HepG2 (cell line): ENCODE results near the gene TMTC3. TPM values are rescaled to one million over a fixed set of nuclear protein-coding genes. Genes with fewer than 3 reads are reported as not detected.
A peak's percentile ranks its signal among the peaks of the same experiment; 100 is the strongest.

Source experiments
- CEBPB ChIP-seq: IDR thresholded peaks from 2 replicates; pipeline ENCODE4 v1.6.1; 2011; ENCODE audit warnings: low read depth, low read length, improper control_type of control experiment, borderline replicate concordance
- ELF1 ChIP-seq: sonication (generic); formaldehyde crosslinking; IDR thresholded peaks from 2 replicates; pipeline ENCODE4 v1.4.0; 2020; ENCODE audit warnings: missing genetic modification reagents
- FUBP1 ChIP-seq: sonication (generic); formaldehyde crosslinking; IDR thresholded peaks from 2 replicates; pipeline ENCODE4 v1.5.1; 2020; ENCODE audit warnings: missing genetic modification reagents, mild to moderate bottlenecking, borderline replicate concordance
- HCFC1 ChIP-seq: fragments of 150-350 bp; IDR thresholded peaks from 2 replicates; pipeline ENCODE4 v1.6.1; 2014; ENCODE audit warnings: low read depth, low read length
- JUND ChIP-seq: sonication (generic); formaldehyde crosslinking; IDR thresholded peaks from 2 replicates; pipeline ENCODE4 v1.8.0; 2022; ENCODE audit warnings: mild to moderate bottlenecking, missing genetic modification reagents
- KDM1A ChIP-seq: IDR thresholded peaks from 2 replicates; pipeline ENCODE4 v1.6.1; 2016; ENCODE audit warnings: missing compliant biosample characterization
- MAFF ChIP-seq: IDR thresholded peaks from 2 replicates; pipeline ENCODE4 v1.6.1; 2011; ENCODE audit warnings: low read depth, low read length, improper control_type of control experiment
- NFATC3 ChIP-seq: sonication (generic); formaldehyde crosslinking; IDR thresholded peaks from 2 replicates; pipeline ENCODE4 v1.5.1; 2020; ENCODE audit warnings: mild to moderate bottlenecking, missing genetic modification reagents
- NR2F6 ChIP-seq, 2 experiments: IDR thresholded peaks; 2 replicates each; pipeline ENCODE4 v1.6.1; 2016; ENCODE audit warnings: antibody characterized with exemption in 1 of 2, mild to moderate bottlenecking in 1 of 2
- PITX1 ChIP-seq: sonication (generic); formaldehyde crosslinking; IDR thresholded peaks from 2 replicates; pipeline ENCODE4 v1.5.1; 2020; ENCODE audit warnings: mild to moderate bottlenecking, missing genetic modification reagents
- RELA ChIP-seq: sonication (generic); formaldehyde crosslinking; IDR thresholded peaks from 2 replicates; pipeline ENCODE4 v1.4.0; 2020; ENCODE audit warnings: missing genetic modification reagents
- SOX5 ChIP-seq: IDR thresholded peaks from 2 replicates; pipeline ENCODE4 v1.6.1; 2016; ENCODE audit warnings: borderline replicate concordance
- SRSF1 ChIP-seq: fragments of 200-400 bp; formaldehyde crosslinking; optimal IDR thresholded peaks from 2 replicates; pipeline ENCODE3; 2017; ENCODE audit warnings: mild to moderate bottlenecking, low read depth, low read length, moderate library complexity
- TGIF2 ChIP-seq: IDR thresholded peaks from 2 replicates; pipeline ENCODE4 v1.6.1; 2016; ENCODE audit warnings: control low read depth, missing compliant biosample characterization
- ZBTB3 ChIP-seq: sonication (generic); formaldehyde crosslinking; IDR thresholded peaks from 2 replicates; pipeline ENCODE4 v1.4.0; 2020; ENCODE audit warnings: low read depth, mild to moderate bottlenecking, moderate library complexity, missing genetic modification reagents, borderline replicate concordance
- ZBTB8A ChIP-seq: sonication (generic); formaldehyde crosslinking; IDR thresholded peaks from 2 replicates; pipeline ENCODE4 v1.4.0; 2020; ENCODE audit warnings: mild to moderate bottlenecking, low read depth, missing genetic modification reagents, borderline replicate concordance
- ZFX ChIP-seq: sonication (generic); formaldehyde crosslinking; IDR thresholded peaks from 2 replicates; pipeline ENCODE4 v1.4.0; 2020; ENCODE audit warnings: mild to moderate bottlenecking, low read depth, missing genetic modification reagents, moderate library complexity
- ZNF329 ChIP-seq: sonication (generic); formaldehyde crosslinking; IDR thresholded peaks from 2 replicates; pipeline ENCODE4 v1.9.0; 2021; ENCODE audit warnings: low read depth, mild to moderate bottlenecking, missing genetic modification reagents
- ZNF343 ChIP-seq: sonication (generic); formaldehyde crosslinking; IDR thresholded peaks from 2 replicates; pipeline ENCODE4 v1.4.0; 2020; ENCODE audit warnings: mild to moderate bottlenecking, missing genetic modification reagents
- ZNF567 ChIP-seq: sonication (generic); formaldehyde crosslinking; IDR thresholded peaks from 2 replicates; pipeline ENCODE4 v1.8.1; 2023; ENCODE audit warnings: mild to moderate bottlenecking, missing genetic modification reagents, borderline replicate concordance
- polyA plus RNA-seq, 8 experiments: library from polyadenylated mRNA; depleted of rRNA in 3 of 8; stranded (reverse) in 7 of 8; unstranded in 1 of 8; fragments of >200 nt; fragmentation: Illumina TruSeq in 4 of 8; extraction: Trizol in 4 of 8; gene quantifications; 2 replicates each; pipeline versions ENCODE4 v1.2.1 to v1.2.3, GENCODE V29; 2011 to 2016; ENCODE audit warnings: low read depth in 4 of 8, missing spikeins in 1 of 8, mixed read lengths in 1 of 8; ENCODE audit not compliant: insufficient read depth in 1 of 8
- total RNA-seq, 5 experiments: library from RNA; depleted of rRNA; stranded (reverse); fragments of >200 nt; fragmentation: Illumina TruSeq; extraction: Trizol; gene quantifications; 2 replicates each; pipeline ENCODE4 v1.2.3, GENCODE V29; 2016; ENCODE audit warnings: low read depth in 1 of 5
- TF ChIP-seq, protein P1 (sequence below): IDR thresholded peaks from 2 replicates; pipeline ENCODE4 v1.6.1; 2016; ENCODE audit warnings: missing genetic modification reagents, missing compliant biosample characterization
- TF ChIP-seq, protein P2 (sequence below): IDR thresholded peaks from 2 replicates; pipeline ENCODE4 v1.6.1; 2016; ENCODE audit warnings: low read depth, borderline replicate concordance

TMTC3 gene
- total and polyA plus RNA-seq, 2 of the 13 experiments (the other 11 are each of a cell fraction or from before 2014, with no cell fraction given) = 6.3 to 22.5 TPM

- TF ChIP-seq ZFX (CRISPR knock-in tag) (peak; percentile 95), KDM1A (CRISPR knock-in tag) (peak; percentile 58), ZNF329 (CRISPR knock-in tag) (no peak), SRSF1 (no peak), FUBP1 (CRISPR knock-in tag) (no peak), HCFC1 (peak; percentile 100), ZBTB8A (CRISPR knock-in tag) (no peak), JUND (CRISPR knock-in tag) (no peak), RELA (CRISPR knock-in tag) (no peak), PITX1 (peak; percentile 85), NR2F6 (IDR thresholded peaks at IDR 0.05) (no peak), NR2F6 (CRISPR knock-in tag; IDR thresholded peaks at IDR 0.05) (no peak), NFATC3 (CRISPR knock-in tag) (0 out of 2 replicates have a peak, but pooled peaks have one; percentile 21), TGIF2 (CRISPR knock-in tag) (peak; percentile 77), ZNF343 (CRISPR knock-in tag) (0 out of 2 replicates have a peak, but pooled peaks have one; percentile 62), SOX5 (CRISPR knock-in tag) (no peak; the same call in none of the 2 replicates), ELF1 (CRISPR knock-in tag) (peak; percentile 92), ZNF567 (CRISPR knock-in tag) (0 out of 2 replicates have a peak, but pooled peaks have one; percentile 35), MAFF (no peak), ZBTB3 (no peak), CEBPB (no peak)
- TF ChIP-seq, protein P1, sequence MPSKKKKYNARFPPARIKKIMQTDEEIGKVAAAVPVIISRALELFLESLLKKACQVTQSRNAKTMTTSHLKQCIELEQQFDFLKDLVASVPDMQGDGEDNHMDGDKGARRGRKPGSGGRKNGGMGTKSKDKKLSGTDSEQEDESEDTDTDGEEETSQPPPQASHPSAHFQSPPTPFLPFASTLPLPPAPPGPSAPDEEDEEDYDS (CRISPR knock-in tag) = peak; percentile 69
- TF ChIP-seq, protein P2, sequence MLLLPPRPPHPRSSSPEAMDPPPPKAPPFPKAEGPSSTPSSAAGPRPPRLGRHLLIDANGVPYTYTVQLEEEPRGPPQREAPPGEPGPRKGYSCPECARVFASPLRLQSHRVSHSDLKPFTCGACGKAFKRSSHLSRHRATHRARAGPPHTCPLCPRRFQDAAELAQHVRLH (CRISPR knock-in tag) = peak; percentile 46; the same call in 1 of the 2 replicates
These were observed at the start of gene TMTC3, which contains the start of gene CEP290 (continued) for GRCh38 chr12:88141774-88142609.
